ENCODE results near the gene TCEA2. TPM values are rescaled to one million over a fixed set of nuclear protein-coding genes. Genes with fewer than 3 reads are reported as not detected.
A peak's percentile ranks its signal among the peaks of the same experiment; 100 is the strongest.

The TCEA2 gene
- total RNA-seq, 1 donor from 2014 or later, result 49.2 TPM

- ATAC-seq (no peak), DNase-seq (ENCODE audit: low spot score) (no peak)
Observed at GRCh38 chr20:64048402-64049044, 14.5 kb upstream of the TCEA2 start.

- ATAC-seq (peak; percentile 22), DNase-seq (ENCODE audit: low spot score) (no peak)
Observed at GRCh38 chr20:64049060-64049877, 13.7 kb upstream of the TCEA2 start, which contains the start of gene SOX18. Gene SOX18 (minus strand): TSS chr20:64049639. CDS start chr20:64049516, 123 bp downstream.

GRCh38 chr20:64049878-64050260, 13.1 kb upstream of the TCEA2 start:
- no peak for ATAC-seq
- DNase-seq (ENCODE audit: low spot score), result no peak

- no peak for DNase-seq (ENCODE audit: low spot score)
- no peak for ATAC-seq
Observed at GRCh38 chr20:64050261-64051032, 12.6 kb upstream of the TCEA2 start.

- no peak for ATAC-seq
- no peak for DNase-seq (ENCODE audit: low spot score)
Observed at GRCh38 chr20:64051033-64051452, 12.0 kb upstream of the TCEA2 start.

- ATAC-seq, result no peak
- no peak for DNase-seq (ENCODE audit: low spot score)
Observed at GRCh38 chr20:64051561-64052325, 11.3 kb upstream of the TCEA2 start.

- no peak for ATAC-seq
- DNase-seq (ENCODE audit: low spot score), result no peak
Observed at GRCh38 chr20:64052326-64052722, 10.7 kb upstream of the TCEA2 start.

- ATAC-seq, result peak; percentile 21
- no peak for DNase-seq (ENCODE audit: low spot score)
Observed at GRCh38 chr20:64052987-64053840, 9.8 kb upstream of the TCEA2 start.

GRCh38 chr20:64053841-64054661, 8.9 kb upstream of the TCEA2 start:
- ATAC-seq, result peak; percentile 23
- no peak for DNase-seq (ENCODE audit: low spot score)

- DNase-seq (ENCODE audit: low spot score) (no peak), ATAC-seq (no peak)
Observed at GRCh38 chr20:64055396-64055892, 7.6 kb upstream of the TCEA2 start.

GRCh38 chr20:64055893-64056638, 6.9 kb upstream of the TCEA2 start:
- DNase-seq (ENCODE audit: low spot score), result no peak
- ATAC-seq, result peak; percentile 11

- ATAC-seq, result peak; percentile 4
- no peak for DNase-seq (ENCODE audit: low spot score)
Observed at GRCh38 chr20:64056639-64056888, 6.4 kb upstream of the TCEA2 start.

GRCh38 chr20:64056889-64057627, 5.9 kb upstream of the TCEA2 start:
- ATAC-seq (peak; percentile 3), DNase-seq (ENCODE audit: low spot score) (no peak)

GRCh38 chr20:64057628-64058498, 5.1 kb upstream of the TCEA2 start:
- peak; percentile 75 for DNase-seq (ENCODE audit: low spot score)

GRCh38 chr20:64058536-64058935, 4.5 kb upstream of the TCEA2 start:
- no peak for DNase-seq (ENCODE audit: low spot score)
- no peak for ATAC-seq

More at GRCh38 chr20:64057628-64058498, 5.1 kb upstream of the TCEA2 start:
- peak; percentile 71 for ATAC-seq

- ATAC-seq (no peak), DNase-seq (ENCODE audit: low spot score) (no peak)
Observed at GRCh38 chr20:64062276-64062595, 762 bp upstream of the TCEA2 start.
